Subcutaneous adipose tissue (tissue), 4 donors: ENCODE measurements around the gene C3orf20. TPM values are rescaled to one million over a fixed set of nuclear protein-coding genes. Genes with fewer than 3 reads are reported as not detected.

ENCODE experiments used
- total RNA-seq, 4 donors: library from RNA; depleted of rRNA; stranded (reverse); fragments of >200 nt; gene quantifications; one replicate each; pipeline ENCODE4 v1.1.0, GENCODE V29; 2016
- TF ChIP-seq, protein P1 (sequence below): fragments of 450-650 bp; IDR thresholded peaks from one replicate; pipeline ENCODE4 v1.5.1; 2016; ENCODE audit warnings: low read depth, mild to moderate bottlenecking, control low read depth, antibody characterized with exemption, moderate library complexity

Gene C3orf20
- total RNA-seq, 4 donors from 2014 or later, result 0.16 TPM; not detected in 3

DNA sequence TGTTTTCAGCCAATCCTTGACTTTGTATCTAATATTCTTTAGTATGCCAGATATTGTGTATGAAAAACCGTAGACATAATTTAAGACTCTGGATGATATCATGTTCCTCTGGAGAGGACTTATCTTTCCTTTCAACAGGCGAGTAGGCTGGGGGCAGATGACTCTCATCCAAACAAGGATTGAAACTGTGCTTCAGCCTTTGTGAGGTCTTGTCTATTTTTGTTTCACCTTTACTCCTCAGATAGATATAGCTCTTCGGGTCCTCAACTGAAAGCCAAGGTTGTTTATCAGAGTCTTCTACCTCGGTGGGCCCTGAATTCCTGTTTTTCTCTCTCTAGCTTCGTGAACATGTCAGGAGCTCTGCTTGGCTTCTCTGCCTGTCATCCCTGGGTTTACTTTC is 66.0 kb downstream of the C3orf20 start:
- TF ChIP-seq, protein P1, sequence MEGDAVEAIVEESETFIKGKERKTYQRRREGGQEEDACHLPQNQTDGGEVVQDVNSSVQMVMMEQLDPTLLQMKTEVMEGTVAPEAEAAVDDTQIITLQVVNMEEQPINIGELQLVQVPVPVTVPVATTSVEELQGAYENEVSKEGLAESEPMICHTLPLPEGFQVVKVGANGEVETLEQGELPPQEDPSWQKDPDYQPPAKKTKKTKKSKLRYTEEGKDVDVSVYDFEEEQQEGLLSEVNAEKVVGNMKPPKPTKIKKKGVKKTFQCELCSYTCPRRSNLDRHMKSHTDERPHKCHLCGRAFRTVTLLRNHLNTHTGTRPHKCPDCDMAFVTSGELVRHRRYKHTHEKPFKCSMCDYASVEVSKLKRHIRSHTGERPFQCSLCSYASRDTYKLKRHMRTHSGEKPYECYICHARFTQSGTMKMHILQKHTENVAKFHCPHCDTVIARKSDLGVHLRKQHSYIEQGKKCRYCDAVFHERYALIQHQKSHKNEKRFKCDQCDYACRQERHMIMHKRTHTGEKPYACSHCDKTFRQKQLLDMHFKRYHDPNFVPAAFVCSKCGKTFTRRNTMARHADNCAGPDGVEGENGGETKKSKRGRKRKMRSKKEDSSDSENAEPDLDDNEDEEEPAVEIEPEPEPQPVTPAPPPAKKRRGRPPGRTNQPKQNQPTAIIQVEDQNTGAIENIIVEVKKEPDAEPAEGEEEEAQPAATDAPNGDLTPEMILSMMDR, result no peak

DNA sequence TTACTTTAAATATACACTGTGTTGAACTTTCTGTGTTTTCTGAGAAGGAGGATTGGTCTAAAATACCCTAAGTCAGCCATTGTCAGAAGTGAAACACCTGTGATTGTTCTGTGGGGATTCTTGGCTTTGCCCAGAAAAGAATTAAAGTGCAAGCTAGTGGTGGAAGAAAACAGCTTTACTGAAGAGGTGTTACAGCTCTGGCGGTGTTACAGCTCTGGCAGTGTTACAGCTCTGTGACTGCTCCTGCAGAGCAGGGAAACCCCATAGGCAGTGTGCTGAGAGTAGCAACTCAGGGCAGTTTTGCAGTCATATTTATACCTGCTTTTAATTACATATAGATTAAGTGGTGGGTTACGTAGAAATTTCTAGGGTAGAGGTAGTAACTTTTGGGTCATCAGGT is 66.6 kb downstream of the C3orf20 start:
- TF ChIP-seq, protein P1, result no peak

DNA sequence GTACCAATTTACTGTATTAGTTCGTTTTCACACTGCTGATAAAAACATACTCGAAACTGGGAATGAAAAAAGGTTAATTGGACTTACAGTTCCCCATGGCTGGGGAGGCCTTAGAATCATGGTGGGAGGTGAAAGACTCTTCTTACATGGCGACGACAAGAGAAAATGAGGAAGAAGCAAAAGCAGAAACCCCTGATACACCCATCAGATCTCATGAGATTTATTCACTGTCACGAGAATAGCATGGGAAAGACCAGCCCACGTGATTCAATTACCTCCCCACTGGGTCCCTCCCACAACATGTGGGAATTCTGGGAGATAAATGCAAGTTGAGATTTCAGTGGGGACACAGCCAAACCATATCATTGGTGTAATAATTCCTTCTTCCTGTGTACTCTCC is 69.6 kb downstream of the C3orf20 start:
- TF ChIP-seq, protein P1, result no peak

DNA sequence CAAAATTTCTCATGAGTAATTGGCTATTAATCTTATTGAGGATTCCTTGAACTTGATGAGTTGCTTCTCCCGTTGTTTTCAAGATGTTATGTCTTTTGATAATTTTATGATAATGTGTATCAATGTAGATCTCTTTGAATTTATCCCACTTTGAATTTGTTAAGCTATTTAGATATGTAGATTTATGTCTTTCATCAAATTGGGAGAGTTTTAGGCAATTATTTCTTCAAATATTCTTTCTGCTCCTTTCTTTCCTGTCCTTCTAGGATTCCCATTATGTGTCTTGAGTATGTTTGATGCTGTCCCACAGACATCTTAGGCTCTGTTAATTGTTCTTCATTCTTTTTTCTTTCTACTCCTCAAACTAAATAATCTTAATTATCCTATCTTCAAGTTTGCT is 75.7 kb downstream of the C3orf20 start:
- TF ChIP-seq, protein P1, result no peak

DNA sequence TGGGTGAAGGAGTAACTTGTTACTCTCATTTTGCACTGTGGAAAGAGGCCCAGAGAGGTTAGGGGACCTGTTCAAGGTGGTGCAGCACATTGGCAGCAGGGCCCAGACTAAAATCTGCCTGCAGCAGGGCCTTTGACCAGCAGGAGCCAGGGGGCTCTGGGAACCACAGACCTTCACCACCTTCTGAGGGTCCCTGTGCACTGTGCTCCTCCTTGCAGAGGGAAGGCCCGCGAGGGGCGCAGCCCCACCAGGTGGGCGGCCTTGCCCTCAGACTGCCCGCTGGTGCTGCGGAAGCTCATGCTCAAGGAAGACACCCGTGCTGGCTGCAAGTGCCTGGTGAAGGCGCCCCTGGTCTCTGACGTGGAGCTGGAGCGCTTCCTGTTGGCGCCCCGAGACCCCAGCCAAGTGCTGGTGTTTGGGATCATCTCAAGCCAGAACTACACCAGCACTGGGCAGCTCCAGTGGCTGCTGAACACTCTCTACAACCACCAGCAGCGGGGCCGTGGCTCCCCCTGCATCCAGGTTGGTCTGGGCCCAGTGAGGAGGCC is 82.3 kb downstream of the C3orf20 start:
- TF ChIP-seq, protein P1, result no peak

DNA sequence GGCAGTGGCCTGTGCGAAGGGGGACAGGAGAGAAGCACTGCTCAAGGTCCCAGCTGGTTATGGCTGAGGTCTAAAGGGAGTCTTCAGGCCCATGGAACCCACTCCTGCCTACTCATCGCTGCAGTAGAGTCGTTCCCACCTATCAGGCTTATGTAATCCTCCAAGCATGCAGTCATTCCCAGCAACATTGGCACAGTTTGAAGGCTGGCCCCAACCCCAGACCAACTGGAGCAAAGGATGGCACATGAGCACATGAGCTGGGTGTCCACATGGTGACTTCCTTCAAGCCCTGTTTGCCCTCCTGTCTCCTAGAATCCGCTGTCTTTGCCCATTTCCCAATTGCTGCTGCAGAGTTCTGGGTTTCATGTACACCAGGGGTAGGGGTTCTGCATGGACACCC is 83.4 kb downstream of the C3orf20 start:
- TF ChIP-seq, protein P1, result no peak

DNA sequence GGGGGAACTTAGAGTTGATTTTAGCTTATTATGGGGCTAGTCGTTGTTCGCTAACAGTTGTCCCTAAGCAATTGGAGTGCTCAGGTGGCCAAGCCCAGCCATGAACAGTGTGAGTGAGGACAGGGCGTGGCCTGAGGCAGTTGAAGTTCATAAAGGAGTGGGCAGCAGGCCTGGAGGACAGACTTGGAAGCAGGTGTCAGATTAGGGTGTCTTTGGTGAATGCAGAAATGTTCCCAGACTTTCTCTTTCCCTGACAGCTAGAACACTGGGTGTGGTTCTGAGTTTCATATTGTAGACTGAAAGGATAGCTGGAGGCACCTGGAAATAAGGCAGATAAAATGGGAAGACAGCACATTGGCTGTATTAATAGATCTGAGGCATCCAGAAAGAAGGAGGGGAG is 84.0 kb downstream of the C3orf20 start:
- TF ChIP-seq, protein P1, result no peak

DNA sequence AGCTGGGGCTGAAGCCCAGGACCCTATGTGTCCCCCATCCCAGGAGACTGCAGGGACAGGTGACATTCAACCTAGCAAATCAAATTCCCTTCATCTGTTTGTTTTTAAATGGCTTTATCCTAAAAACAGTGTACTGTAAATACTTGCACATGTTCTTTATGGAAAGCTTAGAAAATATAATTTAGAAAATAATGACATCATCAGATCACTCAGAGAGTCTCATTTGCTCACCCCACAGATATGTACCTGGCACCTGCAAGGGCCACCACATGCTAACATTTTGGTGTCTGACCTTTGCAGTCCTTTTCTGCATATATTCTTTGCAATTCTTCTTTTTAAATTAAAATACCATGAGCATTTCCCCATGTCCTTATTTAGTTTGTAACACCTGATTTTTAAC is 85.2 kb downstream of the C3orf20 start:
- TF ChIP-seq, protein P1, result no peak
